Psoas muscle (tissue), 8 donors: ENCODE measurements around the gene NR2F2. TPM values are rescaled to one million over a fixed set of nuclear protein-coding genes. Genes with fewer than 3 reads are reported as not detected.

Experiments
- ATAC-seq, 4 donors: fragments of 200-7000 bp; cut with Tn5 transposase; one replicate each; pipeline ENCODE4 v1.9.1; 2020; ENCODE audit warnings: moderate library complexity in 3 of 4, mild to moderate bottlenecking in 2 of 4
- DNase-seq, 2 donors: peaks; one replicate each; pipeline ENCODE4 v3.0.0-alpha.2; 2020
- H3K27ac ChIP-seq: fragments of 200-600 bp; one replicate; pipeline ENCODE4 v1.8.0; 2022
- H3K27me3 ChIP-seq, 3 donors: fragments of 200-600 bp in 1 of 3; one replicate each; pipeline versions ENCODE4 v1.6.1 to v1.8.0; 2013 to 2022; ENCODE audit warnings: low read length in 2 of 3, mild to moderate bottlenecking in 2 of 3, moderate library complexity in 1 of 3; ENCODE audit not compliant: insufficient read depth in 3 of 3
- H3K36me3 ChIP-seq, 2 donors: fragments of 200-600 bp in 1 of 2; one replicate each; pipeline versions ENCODE4 v1.6.1 to v1.8.0; 2013 to 2022; ENCODE audit warnings: low read depth in 1 of 2, mild to moderate bottlenecking in 1 of 2, moderate library complexity in 1 of 2; ENCODE audit not compliant: insufficient read depth in 1 of 2
- H3K4me1 ChIP-seq: fragments of 200-600 bp; one replicate; pipeline ENCODE4 v1.8.0; 2022
- H3K4me3 ChIP-seq: fragments of 200-600 bp; one replicate; pipeline ENCODE4 v1.8.0; 2022; ENCODE audit warnings: mild to moderate bottlenecking
- H3K9me3 ChIP-seq: fragments of 200-600 bp; one replicate; pipeline ENCODE4 v1.8.0; 2022
- WGBS, 3 donors: extraction: QIAGEN DNeasy Blood & Tissue Kit; methylation state at CpG; one replicate each; pipeline versions ENCODE4 v1.1.6 to v1.1.7; 2013; 5-methylcytosine and 5-hydroxymethylcytosine counted together
- intact Hi-C, 2 donors: fragments of 100-400 bp; cut with DNase I; formaldehyde crosslinking; loops; one replicate each; pipeline versions ENCODE4 v1.11.0 to v1.14.2; 2022
- polyA plus RNA-seq, 3 donors: library from polyadenylated mRNA; stranded (reverse); fragments of 200-250 nt; gene quantifications; one replicate each; pipeline ENCODE4 v1.2.3, GENCODE V29; 2013
- total RNA-seq, 4 donors: library from RNA; stranded (reverse); fragmentation: NEBNext Ultra II Directional in 2 of 4; extraction: Animal tissue kit (Norgen Biotek cat#: 25700) in 2 of 4; gene quantifications; one replicate each; pipeline versions ENCODE4 v1.2.1 to v1.2.4, GENCODE V29; 2021 to 2023
- TF ChIP-seq, protein P1 (sequence below): fragments of 200-600 bp; IDR thresholded peaks from one replicate; pipeline ENCODE4 v1.8.0; 2022; ENCODE audit warnings: antibody characterized with exemption
- donor health status: healthy with polysubstance abuse.
- donor health status: DM: no; HTN: no; CAD: no; lungs with moderate emphysema.
- donor health status: Bipolar disorder and iron deficiency.
- donor health status: healthy.
- donor health status: DM: yes; HTN: yes; CAD: no.
- donor health status: DM: no; HTN: no; CAD: no.
- donor health status: DM: no; HTN: no; CAD: no.
- donor health status: DM: yes; HTN: yes; CAD: no.

Gene NR2F2
- total and polyA plus RNA-seq, 7 donors, result 10.3 to 20.1 (median 14.7) TPM

DNA sequence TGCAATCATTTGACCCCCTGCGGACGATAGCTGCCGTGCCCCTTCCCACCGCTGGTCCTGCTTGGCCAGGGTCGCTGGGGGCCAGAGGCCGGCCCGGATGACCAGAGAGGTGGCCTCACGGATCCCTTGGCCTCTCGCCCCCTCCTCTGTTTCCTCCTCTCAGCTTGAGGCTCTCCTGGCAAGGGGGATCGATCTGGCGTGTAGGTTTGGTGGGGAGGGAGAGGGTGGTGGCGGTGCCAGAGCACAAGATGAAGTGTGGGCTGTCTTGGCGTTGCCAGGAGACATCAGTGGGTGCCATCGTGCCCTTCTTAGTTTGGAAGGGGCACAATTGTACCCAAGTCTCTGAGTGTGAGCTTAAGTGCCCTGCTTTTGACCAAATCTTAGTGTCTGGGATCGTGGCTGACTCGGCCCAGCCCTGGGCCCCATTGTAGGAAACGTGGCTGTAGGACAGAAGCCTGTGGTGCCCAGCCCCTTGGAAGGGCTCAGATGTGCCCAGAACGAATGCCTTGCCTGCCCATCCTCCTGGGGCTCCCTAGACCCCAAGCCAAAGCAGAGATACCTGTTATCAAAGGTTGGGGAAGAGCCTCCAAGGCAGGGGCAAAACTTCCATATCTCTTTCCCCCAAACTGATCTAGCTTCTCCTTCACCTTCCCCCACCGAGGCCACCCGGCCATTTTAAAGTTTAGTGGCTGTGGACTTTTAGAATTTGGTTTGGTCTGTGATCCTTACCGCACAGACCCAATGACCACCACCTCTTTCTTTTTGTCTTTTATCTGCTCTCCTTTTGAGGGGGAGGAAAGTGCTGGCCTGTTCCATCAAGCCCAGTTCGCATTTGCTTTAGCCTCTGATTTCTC is 14.4 kb downstream of the NR2F2 start:
- intact Hi-C loops, result loop anchor here (2.0 to 5.0 kb wide), 2 partner anchors 1083 to 1086 kb away; no protein-coding TSS in a partner anchor
- H3K4me1 ChIP-seq, result no peaks in the 10 kb centered on the region
- DNase-seq (peak in 1 of 2 donors; percentile 46), ATAC-seq (no peak)
- H3K27me3 ChIP-seq, result no peaks in the 10 kb centered on the region
- H3K27ac ChIP-seq, result peak overlapping the region; percentile 94
- H3K4me3 ChIP-seq, result peak overlapping the region; percentile 92
- H3K36me3 ChIP-seq, result no peaks in the 10 kb centered on the region
- TF ChIP-seq, protein P1, sequence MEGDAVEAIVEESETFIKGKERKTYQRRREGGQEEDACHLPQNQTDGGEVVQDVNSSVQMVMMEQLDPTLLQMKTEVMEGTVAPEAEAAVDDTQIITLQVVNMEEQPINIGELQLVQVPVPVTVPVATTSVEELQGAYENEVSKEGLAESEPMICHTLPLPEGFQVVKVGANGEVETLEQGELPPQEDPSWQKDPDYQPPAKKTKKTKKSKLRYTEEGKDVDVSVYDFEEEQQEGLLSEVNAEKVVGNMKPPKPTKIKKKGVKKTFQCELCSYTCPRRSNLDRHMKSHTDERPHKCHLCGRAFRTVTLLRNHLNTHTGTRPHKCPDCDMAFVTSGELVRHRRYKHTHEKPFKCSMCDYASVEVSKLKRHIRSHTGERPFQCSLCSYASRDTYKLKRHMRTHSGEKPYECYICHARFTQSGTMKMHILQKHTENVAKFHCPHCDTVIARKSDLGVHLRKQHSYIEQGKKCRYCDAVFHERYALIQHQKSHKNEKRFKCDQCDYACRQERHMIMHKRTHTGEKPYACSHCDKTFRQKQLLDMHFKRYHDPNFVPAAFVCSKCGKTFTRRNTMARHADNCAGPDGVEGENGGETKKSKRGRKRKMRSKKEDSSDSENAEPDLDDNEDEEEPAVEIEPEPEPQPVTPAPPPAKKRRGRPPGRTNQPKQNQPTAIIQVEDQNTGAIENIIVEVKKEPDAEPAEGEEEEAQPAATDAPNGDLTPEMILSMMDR, result no peak
- 61 to 64% (median 61%) methylated on average over 22 of the region's 22 CpGs for WGBS, 3 donors
- no peaks in the 10 kb centered on the region for H3K9me3 ChIP-seq

DNA sequence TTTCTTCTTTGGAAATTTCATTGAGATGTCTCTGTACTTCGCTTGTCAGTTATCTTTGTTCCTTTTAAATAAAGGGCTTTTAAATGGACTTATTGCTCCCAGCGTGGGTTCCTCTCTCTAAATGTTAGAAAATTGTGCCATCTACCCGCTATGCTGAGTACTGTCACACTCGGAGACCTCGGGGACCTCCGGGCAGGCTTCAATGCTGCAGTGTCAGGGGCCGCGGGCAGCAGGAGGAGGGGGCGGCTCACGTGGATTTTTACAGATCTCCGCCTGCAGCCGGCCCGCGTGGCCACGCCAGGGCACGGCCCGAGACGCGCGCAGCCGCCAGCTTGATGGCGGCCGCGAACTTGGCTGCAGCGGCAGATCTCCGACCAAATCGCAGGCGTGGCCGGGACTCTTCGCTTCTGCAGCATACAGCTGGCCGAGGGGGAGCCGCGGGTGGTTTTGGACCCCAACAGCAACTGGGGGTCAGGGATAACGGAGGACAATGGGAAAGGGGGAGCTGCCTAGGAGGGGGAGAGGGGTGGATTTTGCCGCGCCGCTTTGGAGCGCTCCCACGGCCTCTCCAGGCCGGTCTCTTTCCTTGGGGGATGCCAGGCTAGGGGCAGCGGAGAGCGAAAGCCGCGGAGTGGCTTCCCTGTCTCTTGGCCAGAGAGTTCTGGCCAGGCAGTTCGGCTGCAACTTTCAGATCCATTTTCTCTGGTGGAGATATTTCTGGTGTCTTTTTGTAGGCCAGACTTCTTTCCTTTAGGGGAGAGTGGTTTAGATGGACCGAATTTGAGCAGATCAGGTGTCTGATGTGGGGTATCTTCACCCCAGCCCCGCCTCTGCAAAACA is 15.3 kb downstream of the NR2F2 start:
- peak; percentile 84 to 90 (median 88) for ATAC-seq
- peak; percentile 78 to 89 for DNase-seq
- Histone ChIP-seq H3K36me3 (no peaks in the 10 kb centered on the region), H3K27ac (peak overlapping the region; percentile 94), H3K4me3 (peak overlapping the region; percentile 92), H3K9me3 (no peaks in the 10 kb centered on the region), H3K27me3 (no peaks in the 10 kb centered on the region), H3K4me1 (no peaks in the 10 kb centered on the region)
- WGBS, 3 donors, result 3 to 4% (median 3%) methylated on average over 47 of the region's 47 CpGs
- intact Hi-C loops, result loop anchor here (2.0 to 5.0 kb wide), 2 partner anchors 1083 to 1087 kb away; no protein-coding TSS in a partner anchor
- TF ChIP-seq, protein P1, result peak; percentile 67

DNA sequence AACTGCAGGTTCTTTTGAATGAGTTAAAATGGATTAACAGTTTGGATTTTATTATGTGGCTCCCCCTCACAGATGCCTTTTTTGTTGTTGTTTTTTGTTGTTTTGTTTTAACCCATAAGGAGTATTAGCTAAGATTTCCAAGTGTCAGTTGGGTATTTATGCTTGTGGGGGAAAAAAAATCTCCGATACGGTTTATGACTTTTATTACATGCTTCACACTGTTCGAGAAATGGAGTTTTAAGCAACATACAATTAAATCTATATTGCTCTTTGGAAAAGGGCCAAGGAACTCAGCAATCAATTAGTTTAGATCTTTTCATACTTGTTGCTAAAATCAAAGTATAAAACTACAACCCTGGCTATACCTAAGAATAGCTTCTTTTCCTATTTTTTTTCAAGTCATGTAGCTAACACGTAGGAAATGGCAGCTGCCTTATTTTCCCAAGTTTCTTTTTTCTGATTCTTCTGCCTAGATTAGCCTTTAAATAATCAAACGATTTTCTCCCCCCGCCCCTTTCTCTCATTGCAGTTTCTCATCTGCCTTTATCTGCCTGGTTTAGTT is 16.0 kb downstream of the NR2F2 start:
- no peak for ATAC-seq
- no peaks in the 10 kb centered on the region for H3K36me3 ChIP-seq
- H3K27me3 ChIP-seq, result no peaks in the 10 kb centered on the region
- DNase-seq, result no peak
- peak overlapping the region; percentile 94 for H3K27ac ChIP-seq
- intact Hi-C loops, result loop anchor here in 1 of 2 donors (5.0 kb wide), 1 partner anchor 1084 kb away; no protein-coding TSS in a partner anchor
- TF ChIP-seq, protein P1, result no peak
- H3K4me3 ChIP-seq, result peak overlapping the region; percentile 92
- H3K9me3 ChIP-seq, result no peaks in the 10 kb centered on the region
- H3K4me1 ChIP-seq, result no peaks in the 10 kb centered on the region
- WGBS, 3 donors, result 66 to 74% (median 74%) methylated on average over 6 of the region's 6 CpGs

DNA sequence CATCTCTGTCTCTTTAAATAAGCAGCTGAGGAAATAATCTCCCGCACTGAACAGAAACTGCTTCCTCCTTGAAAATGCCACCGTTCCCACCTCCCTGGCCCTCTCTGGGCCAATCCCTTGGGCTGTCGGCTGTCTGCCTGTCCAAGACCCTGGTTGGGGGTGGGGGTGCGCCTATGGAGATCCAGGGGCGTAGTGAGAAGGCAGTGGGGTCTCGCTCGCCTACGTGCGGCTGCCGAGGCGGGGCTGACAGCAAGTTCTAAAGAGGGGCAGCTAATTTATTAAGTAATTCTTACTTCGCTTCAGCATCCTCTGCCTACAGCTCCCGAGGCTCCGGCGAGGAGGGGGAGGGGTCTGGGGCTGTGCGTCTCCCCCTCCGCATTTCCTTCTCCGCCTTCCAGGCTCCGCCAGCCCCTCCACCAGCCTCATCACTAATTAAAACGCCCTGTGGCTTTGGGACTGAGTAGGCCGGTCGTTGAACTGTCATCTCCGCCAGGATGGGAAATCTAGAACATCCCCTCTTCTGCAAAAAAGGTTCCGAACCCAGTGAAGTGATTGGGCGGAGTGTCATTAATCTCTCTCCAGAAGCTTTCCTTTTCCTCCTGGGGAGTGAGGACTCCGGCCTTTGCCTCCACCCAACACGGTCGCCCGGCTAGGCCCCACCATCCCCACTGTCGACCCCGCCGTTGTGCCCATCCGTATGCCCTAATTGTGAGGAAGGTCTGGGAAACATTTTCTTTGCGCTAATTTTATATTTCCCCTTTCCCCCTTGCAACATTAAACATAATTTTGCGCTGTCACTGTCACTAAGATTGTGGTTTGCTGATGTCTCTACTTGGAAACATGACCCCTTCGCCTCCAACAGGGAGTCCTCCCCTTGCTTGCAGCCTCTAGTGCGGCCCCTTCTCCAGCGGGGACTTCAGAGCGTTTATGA is 16.9 kb downstream of the NR2F2 start:
- DNase-seq, result peak; percentile 46 to 54
- Histone ChIP-seq H3K4me1 (no peaks in the 10 kb centered on the region), H3K27me3 (no peaks in the 10 kb centered on the region), H3K9me3 (no peaks in the 10 kb centered on the region), H3K27ac (peak overlapping the region; percentile 94), H3K4me3 (peak overlapping the region; percentile 92), H3K36me3 (no peaks in the 10 kb centered on the region)
- no peak for ATAC-seq
- TF ChIP-seq, protein P1, result no peak
- intact Hi-C loops, result loop anchor here in 1 of 2 donors (5.0 kb wide), 1 partner anchor 1085 kb away; no protein-coding TSS in a partner anchor
- 69 to 75% (median 70%) methylated on average over 39 of the region's 39 CpGs for whole genome bisulfite sequencing, 3 donors
